Heart left ventricle (tissue), 13 donors: ENCODE measurements around the gene ACOX2.

Source experiments
- CTCF ChIP-seq, 12 donors: fragments of 200-600 bp; sonication (generic) in 4 of 12; IDR thresholded peaks; one replicate each; pipeline versions ENCODE4 v1.5.0 to v1.8.0; 2018 to 2022; ENCODE audit warnings: antibody characterized with exemption in 12 of 12, mild to moderate bottlenecking in 5 of 12
- POLR2A ChIP-seq, 2 donors: fragments of 450-650 bp; IDR thresholded peaks; one replicate each; pipeline ENCODE4 v1.6.1; 2017; ENCODE audit warnings: antibody characterized with exemption in 2 of 2, mild to moderate bottlenecking in 2 of 2, moderate library complexity in 2 of 2
- donor health status: ischemic (EF 13 %, LVEDD 7.1; RV severe dilation, severe dysfunction).
- donor health status: DM: no; HTN: yes; CAD: no.
- donor health status: DM: no; HTN: no; CAD: no.
- donor health status: ischemic (EF 25% LVEDD 6.9; RV normal size, moderate dysfunction).
- donor health status: ischemic (EF 25% LVEDD 5.7; RV mildly dilated, moderate dysfunction).
- donor health status: ischemic (EF 35%, LVEDD 5.7; RV mildly dilated, moderate dysfunction).
- donor health status: nonischemic (EF 11% LVEDD 7.7; RV severe dilation, severe dysfunction).
- donor health status: DM: yes; HTN: yes; CAD: no.
- donor health status: PGD.
- donor health status: ischemic (EF 29% LVEDD 5.4; RV normal size, mild dysfunction).
- donor health status: nonischemic (EF 23%, LVEDD 6.1; RV moderate dilation, normal function).

DNA sequence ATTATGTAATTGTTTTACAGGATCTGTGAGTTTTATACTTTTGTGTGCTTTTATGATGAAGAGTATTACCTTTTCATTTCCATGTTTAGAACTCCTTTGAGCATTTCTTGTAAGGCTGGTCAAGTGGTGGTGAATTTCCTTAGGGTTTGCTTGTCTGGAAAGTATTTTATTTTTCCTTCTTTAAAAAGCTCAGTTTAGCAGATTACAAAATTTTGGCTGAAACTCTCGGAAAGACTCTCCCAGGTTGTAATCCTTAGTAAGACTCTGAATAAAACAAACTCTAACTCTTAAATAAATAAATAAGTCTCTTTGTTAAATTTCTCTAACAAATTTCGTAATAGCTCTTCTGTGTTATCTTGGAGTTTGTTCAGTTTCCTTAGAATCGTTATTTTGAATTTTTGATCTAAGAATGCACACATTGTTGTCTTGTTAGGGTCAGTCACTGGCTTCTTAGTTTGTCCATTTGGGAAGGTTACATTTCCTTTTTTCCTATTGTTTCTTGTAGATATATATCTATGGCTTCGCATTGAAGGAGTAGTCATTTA is 14.7 kb upstream of the ACOX2 start:
- TF ChIP-seq CTCF (IDR thresholded peaks at IDR 0.05), result no peak
- TF ChIP-seq POLR2A (IDR thresholded peaks at IDR 0.05), result no peak
